ENCODE measurements around the gene NMU.
A peak's percentile ranks its signal among the peaks of the same experiment; 100 is the strongest.
"Not testable (repeated sequence)": the region's sequence is repeated elsewhere in the genome, so short reads cannot be mapped to it uniquely, and the experiment has no call there.

NMU gene

GRCh38 chr4:55554453-55555030 lies 81.6 kb downstream of the NMU start:
- DNase-seq (ENCODE audit: low spot score), result peak; percentile 32

GRCh38 chr4:55553441-55554201 lies 82.5 kb downstream of the NMU start:
- DNase-seq (ENCODE audit: low spot score), result no peak

GRCh38 chr4:55551964-55552363 lies 84.1 kb downstream of the NMU start:
- not testable (repeated sequence) for DNase-seq (ENCODE audit: low spot score)

- no peak for DNase-seq (ENCODE audit: low spot score)
Observed at GRCh38 chr4:55549888-55550287, 86.2 kb downstream of the NMU start.

- no peak for DNase-seq (ENCODE audit: low spot score)
Observed at GRCh38 chr4:55547918-55548317, 88.2 kb downstream of the NMU start.

- no peak for DNase-seq (ENCODE audit: low spot score)
Observed at GRCh38 chr4:55547466-55547770, 88.7 kb downstream of the NMU start.

GRCh38 chr4:55546756-55547465 lies 89.2 kb downstream of the NMU start, which contains the start of gene CLOCK:
CLOCK (minus strand) TSS chr4:55546909; CDS start chr4:55482785, 64,124 bp downstream.
- DNase-seq (ENCODE audit: low spot score), result peak; percentile 81

- no peak for DNase-seq (ENCODE audit: low spot score)
Observed at GRCh38 chr4:55546506-55546755, 89.7 kb downstream of the NMU start.

- DNase-seq (ENCODE audit: low spot score), result peak; percentile 78
Observed at GRCh38 chr4:55545641-55546505, 90.2 kb downstream of the NMU start.
